Progenitor cell of endocrine pancreas (in vitro differentiated cells): ENCODE data around the gene NR1H4. TPM values are rescaled to one million over a fixed set of nuclear protein-coding genes. Genes with fewer than 3 reads are reported as not detected.

Source experiments
- DNase-seq: peaks from one replicate; pipeline ENCODE4 v3.0.0; 2021; ENCODE audit warnings: low spot score; ENCODE audit not compliant: unreplicated experiment
- H3K27ac Mint-ChIP-seq: 2 replicates; pipeline ENCODE4 v1.8.0; 2021; ENCODE audit warnings: mild to moderate bottlenecking, moderate library complexity, mixed read lengths
- H3K27me3 Mint-ChIP-seq: 2 replicates; pipeline ENCODE4 v1.8.0; 2021; ENCODE audit warnings: mixed read lengths
- H3K36me3 Mint-ChIP-seq: 2 replicates; pipeline ENCODE4 v1.8.0; 2022; ENCODE audit warnings: mixed read lengths; ENCODE audit not compliant: insufficient read depth
- H3K4me1 Mint-ChIP-seq: 2 replicates; pipeline ENCODE4 v1.8.0; 2021; ENCODE audit warnings: low read depth, mixed read lengths
- H3K4me3 Mint-ChIP-seq: 2 replicates; pipeline ENCODE4 v1.8.0; 2021; ENCODE audit warnings: low read depth, mild to moderate bottlenecking, moderate library complexity, mixed read lengths
- H3K9me3 Mint-ChIP-seq: 2 replicates; pipeline ENCODE4 v1.8.0; 2021; ENCODE audit warnings: low read depth, mixed read lengths
- total RNA-seq: library from RNA; stranded (reverse); gene quantifications from 2 replicates; pipeline ENCODE4 v1.2.1, GENCODE V29; 2021
- TF ChIP-seq, protein P1 (sequence below): fragments of 200-600 bp; sonication (generic); IDR thresholded peaks from one replicate; pipeline ENCODE4 v1.5.0; 2021; ENCODE audit warnings: antibody characterized with exemption, mild to moderate bottlenecking; ENCODE audit not compliant: unreplicated experiment

NR1H4 gene
- total RNA-seq, 1 donor from 2014 or later, result not detected

DNA sequence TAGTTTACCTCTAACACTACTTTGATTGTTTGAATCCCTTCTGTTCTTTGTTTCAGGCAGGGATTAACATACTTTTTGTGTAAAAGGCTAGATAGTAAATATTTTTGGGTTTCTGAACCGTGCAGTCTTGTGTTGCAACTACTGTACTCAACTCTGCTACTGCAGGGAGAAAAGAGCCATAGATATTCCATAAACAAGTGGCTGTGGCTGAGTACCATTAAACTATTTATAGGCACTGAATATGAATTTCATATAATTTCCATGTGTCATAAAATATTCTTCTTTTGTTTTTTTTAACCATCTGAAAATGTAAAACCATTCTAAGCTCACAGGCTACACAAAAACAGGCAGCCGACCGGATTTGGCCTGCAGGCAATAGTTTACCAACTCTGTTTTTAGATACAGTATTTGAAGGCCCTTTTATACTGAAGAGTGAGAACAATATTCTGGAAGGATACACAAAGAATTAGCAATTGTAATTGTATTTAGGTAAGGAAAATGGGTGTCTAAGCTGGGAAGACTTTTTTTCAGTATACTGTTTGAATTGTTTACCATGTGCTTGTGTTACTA, 15.7 kb downstream of the NR1H4 start:
- Mint-ChIP-seq H3K4me1 (peaks cover 9% of the 10 kb centered on the region), H3K27ac (no peak overlapping the region), H3K27me3 (no peaks in the 10 kb centered on the region), H3K9me3 (no peaks in the 10 kb centered on the region), H3K4me3 (no peak overlapping the region), H3K36me3 (no peaks in the 10 kb centered on the region)
- TF ChIP-seq, protein P1, sequence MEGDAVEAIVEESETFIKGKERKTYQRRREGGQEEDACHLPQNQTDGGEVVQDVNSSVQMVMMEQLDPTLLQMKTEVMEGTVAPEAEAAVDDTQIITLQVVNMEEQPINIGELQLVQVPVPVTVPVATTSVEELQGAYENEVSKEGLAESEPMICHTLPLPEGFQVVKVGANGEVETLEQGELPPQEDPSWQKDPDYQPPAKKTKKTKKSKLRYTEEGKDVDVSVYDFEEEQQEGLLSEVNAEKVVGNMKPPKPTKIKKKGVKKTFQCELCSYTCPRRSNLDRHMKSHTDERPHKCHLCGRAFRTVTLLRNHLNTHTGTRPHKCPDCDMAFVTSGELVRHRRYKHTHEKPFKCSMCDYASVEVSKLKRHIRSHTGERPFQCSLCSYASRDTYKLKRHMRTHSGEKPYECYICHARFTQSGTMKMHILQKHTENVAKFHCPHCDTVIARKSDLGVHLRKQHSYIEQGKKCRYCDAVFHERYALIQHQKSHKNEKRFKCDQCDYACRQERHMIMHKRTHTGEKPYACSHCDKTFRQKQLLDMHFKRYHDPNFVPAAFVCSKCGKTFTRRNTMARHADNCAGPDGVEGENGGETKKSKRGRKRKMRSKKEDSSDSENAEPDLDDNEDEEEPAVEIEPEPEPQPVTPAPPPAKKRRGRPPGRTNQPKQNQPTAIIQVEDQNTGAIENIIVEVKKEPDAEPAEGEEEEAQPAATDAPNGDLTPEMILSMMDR, result no peak
- DNase-seq, result no peak

DNA sequence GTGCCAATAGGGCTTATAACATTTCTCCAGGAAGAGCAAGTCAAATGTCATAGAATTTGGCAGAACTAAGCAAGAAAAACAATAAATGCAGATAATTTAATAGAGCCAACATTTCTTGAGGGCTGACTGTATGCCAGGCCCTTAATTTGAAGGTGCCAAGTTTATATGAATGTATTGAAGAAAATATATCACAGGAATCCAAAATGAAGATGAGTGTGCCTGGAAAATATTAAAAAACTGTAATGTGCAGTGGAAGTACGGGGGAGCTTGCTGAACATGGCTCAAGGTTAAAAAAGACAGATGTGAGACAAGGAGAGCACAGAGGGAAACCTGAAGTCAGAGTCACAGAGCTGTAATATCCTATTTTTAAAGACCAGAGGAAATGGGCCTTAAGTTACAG, 16.4 kb downstream of the NR1H4 start:
- TF ChIP-seq, protein P1, result no peak
- DNase-seq, result no peak
- H3K4me1 Mint-ChIP-seq, result peaks cover 5% of the 10 kb centered on the region
- no peaks in the 10 kb centered on the region for H3K27me3 Mint-ChIP-seq
- H3K27ac Mint-ChIP-seq, result no peak overlapping the region
- H3K4me3 Mint-ChIP-seq, result no peak overlapping the region
- no peaks in the 10 kb centered on the region for H3K36me3 Mint-ChIP-seq
- H3K9me3 Mint-ChIP-seq, result no peaks in the 10 kb centered on the region

DNA sequence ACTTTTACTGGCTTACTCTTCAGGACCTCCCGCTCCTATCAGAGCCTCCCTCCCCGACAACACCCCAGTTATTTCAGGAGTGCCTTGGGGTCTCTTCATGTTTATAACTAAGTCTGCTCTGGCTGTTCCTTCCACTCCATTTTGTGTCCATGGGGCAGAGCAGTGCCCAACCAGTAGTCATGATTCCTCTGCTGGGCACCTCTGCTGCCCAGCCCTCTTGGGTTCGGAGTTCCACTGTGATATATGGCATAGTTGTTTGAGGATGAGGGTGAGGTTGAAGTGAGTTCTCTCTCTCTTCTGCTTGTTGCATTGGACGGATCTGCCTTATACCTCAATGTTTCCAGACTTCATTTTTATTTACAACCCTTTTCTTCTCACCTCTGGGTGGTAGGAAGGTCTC, 17.4 kb downstream of the NR1H4 start:
- DNase-seq, result no peak
- Mint-ChIP-seq H3K9me3 (no peaks in the 10 kb centered on the region), H3K4me1 (peaks cover 5% of the 10 kb centered on the region), H3K27me3 (no peaks in the 10 kb centered on the region), H3K36me3 (no peaks in the 10 kb centered on the region), H3K4me3 (no peak overlapping the region), H3K27ac (no peak overlapping the region)
- TF ChIP-seq, protein P1, result no peak

DNA sequence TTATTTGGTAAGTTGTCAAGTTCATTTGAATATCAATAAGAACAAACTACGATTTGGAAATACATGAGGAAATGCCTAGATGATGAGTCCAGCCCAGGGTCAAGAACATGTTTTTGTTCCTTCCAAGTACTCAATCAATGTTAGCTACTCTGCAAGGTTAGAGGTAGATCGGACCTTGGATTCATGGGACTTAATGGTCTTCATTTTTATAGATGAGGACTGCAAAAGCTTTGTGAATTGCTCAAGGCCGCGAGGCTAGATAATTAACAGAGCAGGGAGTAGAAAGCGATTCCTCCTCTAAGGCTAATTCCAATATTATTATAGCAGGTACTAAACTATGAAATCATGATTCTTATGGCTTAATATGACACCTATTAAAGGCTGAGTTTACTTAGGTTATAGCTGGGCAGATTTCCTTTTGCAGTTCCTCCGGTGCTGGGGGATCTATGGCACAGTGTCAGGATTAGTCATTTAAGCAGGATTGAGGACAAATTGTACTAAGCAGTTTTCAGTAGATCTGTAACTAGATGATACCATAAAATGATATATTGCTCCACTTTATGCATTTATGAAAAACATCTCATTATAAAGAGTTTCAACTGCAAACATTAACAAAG, 19.8 kb downstream of the NR1H4 start:
- DNase-seq, result no peak
- no peaks in the 10 kb centered on the region for H3K9me3 Mint-ChIP-seq
- H3K4me1 Mint-ChIP-seq, result no peaks in the 10 kb centered on the region
- no peaks in the 10 kb centered on the region for H3K36me3 Mint-ChIP-seq
- no peaks in the 10 kb centered on the region for H3K27me3 Mint-ChIP-seq
- H3K27ac Mint-ChIP-seq, result no peak overlapping the region
- H3K4me3 Mint-ChIP-seq, result no peak overlapping the region
- TF ChIP-seq, protein P1, result no peak

DNA sequence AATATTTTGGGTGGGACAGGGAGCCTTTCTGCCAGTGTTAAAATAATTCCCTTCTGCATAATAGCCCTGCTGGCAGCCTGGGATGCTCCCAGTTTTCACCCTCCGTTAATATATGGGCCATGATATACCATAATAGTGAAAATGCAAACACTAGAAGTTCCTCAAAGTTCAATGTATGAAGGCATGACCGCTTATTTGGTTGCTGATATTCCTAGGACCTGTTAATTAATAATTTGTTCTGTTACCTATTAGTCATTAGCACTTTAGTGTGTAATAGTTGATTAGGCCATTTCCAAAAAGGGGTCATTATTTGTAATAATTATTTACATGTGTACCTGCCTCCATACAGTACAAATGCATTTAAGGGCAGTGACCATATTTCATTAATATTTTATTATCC, 20.4 kb downstream of the NR1H4 start:
- Mint-ChIP-seq H3K9me3 (no peaks in the 10 kb centered on the region), H3K4me3 (no peak overlapping the region), H3K36me3 (no peaks in the 10 kb centered on the region), H3K27me3 (no peaks in the 10 kb centered on the region), H3K4me1 (no peaks in the 10 kb centered on the region), H3K27ac (no peak overlapping the region)
- TF ChIP-seq, protein P1, result no peak
- no peak for DNase-seq
